NT2/D1 (cell line): ENCODE data around the gene ABAT.

Source experiments
- DNase-seq: peaks from one replicate; pipeline ENCODE4 v3.0.0-alpha.2; 2011; ENCODE audit warnings: low read depth, low spot score
- H3K27me3 ChIP-seq: 2 replicates; pipeline ENCODE4 v1.6.0; 2011; ENCODE audit warnings: mild to moderate bottlenecking; ENCODE audit not compliant: insufficient read length, insufficient read depth
- H3K36me3 ChIP-seq: 2 replicates; pipeline ENCODE4 v1.6.1; 2011; ENCODE audit warnings: mild to moderate bottlenecking, low read length, mixed read lengths; ENCODE audit not compliant: insufficient read depth, insufficient read length
- H3K4me1 ChIP-seq: 2 replicates; pipeline ENCODE4 v1.5.1; 2011; ENCODE audit not compliant: insufficient read depth, insufficient read length
- H3K4me3 ChIP-seq: 2 replicates; pipeline ENCODE4 v1.5.1; 2011; ENCODE audit warnings: low read depth; ENCODE audit not compliant: insufficient read length
- H3K9ac ChIP-seq: 2 replicates; pipeline ENCODE4 v1.6.0; 2011; ENCODE audit warnings: low read depth; ENCODE audit not compliant: insufficient read length
- H3K9me3 ChIP-seq: 2 replicates; pipeline ENCODE4 v1.5.1; 2011; ENCODE audit warnings: mild to moderate bottlenecking, low read length; ENCODE audit not compliant: insufficient read depth
- SUZ12 ChIP-seq: IDR thresholded peaks from 2 replicates; pipeline ENCODE4 v1.6.1; 2011; ENCODE audit not compliant: insufficient read length, insufficient read depth; ENCODE audit errors: extremely low read depth
- YY1 ChIP-seq: IDR thresholded peaks from 2 replicates; pipeline ENCODE4 v1.6.1; 2011; ENCODE audit not compliant: insufficient read length, insufficient read depth
- ZNF274 ChIP-seq: IDR thresholded peaks from 2 replicates; pipeline ENCODE4 v1.6.1; 2011; ENCODE audit warnings: mild to moderate bottlenecking, low read depth, low read length

ABAT gene

DNA sequence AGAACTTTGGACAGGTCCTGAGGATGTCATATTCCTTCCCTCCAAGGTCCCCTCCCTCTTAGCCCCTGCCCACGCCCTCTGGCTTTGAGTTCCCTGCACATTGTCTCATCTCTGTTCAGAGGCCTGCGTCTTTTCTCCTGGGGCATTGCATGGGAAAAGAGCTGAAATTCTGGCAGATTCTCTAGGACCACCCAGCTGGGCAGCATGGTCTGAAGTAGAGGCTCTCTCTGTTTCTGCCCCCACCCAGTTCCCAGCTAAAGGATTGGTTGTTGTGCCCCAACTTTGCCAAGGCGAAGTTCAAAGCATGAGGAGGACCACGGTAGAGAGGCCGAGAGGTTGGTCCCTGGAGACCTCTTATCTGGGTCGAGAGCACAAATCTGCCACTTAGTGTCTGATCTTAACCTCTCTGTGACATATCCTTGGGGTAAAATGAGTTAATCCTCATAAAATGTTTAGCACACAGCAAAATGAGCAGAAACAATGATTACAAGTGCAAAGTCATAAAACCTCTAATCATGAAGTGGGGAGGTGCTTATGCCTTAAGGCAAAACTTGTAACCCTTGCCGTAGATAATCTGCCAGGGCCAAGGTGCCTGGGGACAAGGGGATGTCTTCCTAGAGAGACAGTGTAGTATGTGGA is 2.4 kb downstream of the ABAT start:
- DNase-seq: no peak
- no peaks in the 10 kb centered on the region for H3K36me3 ChIP-seq
- H3K9me3 ChIP-seq: peaks cover 7% of the 10 kb centered on the region; the same call in 1 of the 2 replicates
- TF ChIP-seq ZNF274: no peak
- no peak for TF ChIP-seq YY1
- no peak for TF ChIP-seq SUZ12
- peaks cover 4% of the 10 kb centered on the region for H3K4me1 ChIP-seq
- H3K9ac ChIP-seq: no peak overlapping the region
- peaks cover 40% of the 10 kb centered on the region for H3K27me3 ChIP-seq
- no peak overlapping the region for H3K4me3 ChIP-seq

DNA sequence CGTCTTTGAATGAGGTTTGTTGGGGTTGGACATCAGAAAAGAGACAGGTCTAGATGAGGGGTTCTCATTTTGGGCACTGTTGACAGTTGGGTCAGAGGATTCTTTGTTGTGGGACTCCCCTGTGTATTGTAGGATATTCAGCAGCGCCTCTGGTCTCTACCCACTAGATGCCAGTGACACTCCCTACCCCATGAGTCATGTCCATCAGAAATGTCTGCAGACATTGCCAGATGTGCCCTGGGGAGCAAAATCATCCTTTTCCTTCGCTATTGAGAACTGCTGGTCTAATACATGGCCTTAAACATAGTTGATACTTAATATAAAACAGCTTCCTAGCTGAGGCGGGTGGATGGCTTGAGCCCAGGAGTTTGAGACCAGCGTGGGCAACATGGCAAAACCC is 3.1 kb downstream of the ABAT start:
- H3K9ac ChIP-seq: no peak overlapping the region
- H3K4me1 ChIP-seq: peaks cover 4% of the 10 kb centered on the region
- H3K36me3 ChIP-seq: no peaks in the 10 kb centered on the region
- peaks cover 34% of the 10 kb centered on the region for H3K27me3 ChIP-seq
- H3K9me3 ChIP-seq: peaks cover 7% of the 10 kb centered on the region; the same call in 1 of the 2 replicates
- TF ChIP-seq SUZ12: no peak
- TF ChIP-seq ZNF274: no peak
- TF ChIP-seq YY1: no peak
- no peak for DNase-seq
- no peak overlapping the region for H3K4me3 ChIP-seq

DNA sequence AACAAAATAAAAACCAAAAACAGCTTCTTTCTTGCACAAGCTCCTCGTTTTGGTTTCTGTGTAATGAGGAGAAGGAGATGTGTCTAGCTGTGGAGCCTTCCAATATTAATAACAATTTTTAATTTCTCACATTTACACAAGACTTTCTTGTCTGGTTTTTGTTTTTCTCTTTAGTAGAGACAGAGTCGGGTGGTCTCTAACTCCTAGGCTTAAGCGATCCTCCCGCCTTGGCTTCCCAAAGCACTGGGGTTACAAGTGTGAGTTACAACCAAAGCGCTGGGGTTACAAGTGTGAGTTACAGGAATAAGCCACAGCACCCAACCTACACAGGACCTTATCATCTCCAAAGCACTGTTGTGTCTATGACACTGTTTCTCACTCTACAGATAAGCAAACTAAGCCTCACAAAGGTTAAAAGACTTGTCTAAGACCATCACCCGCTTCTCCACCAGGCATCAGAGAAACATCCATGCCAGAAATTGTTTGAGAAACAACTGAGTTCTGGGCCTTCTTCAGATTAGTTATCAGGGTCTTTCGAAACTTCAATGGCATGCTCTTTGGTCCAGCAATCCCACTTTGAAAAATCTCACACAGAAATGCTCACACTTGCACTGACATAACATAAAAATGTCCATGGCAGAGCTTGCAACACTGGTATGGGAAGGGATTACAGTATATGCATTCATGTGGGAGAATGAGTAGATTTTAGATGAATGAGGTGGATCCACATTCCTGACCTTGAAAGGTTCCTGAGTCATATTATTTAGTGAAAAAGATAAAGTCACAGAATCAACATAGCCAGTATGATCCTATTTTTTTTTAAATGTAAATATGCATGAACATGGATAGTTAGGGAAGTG is 3.9 kb downstream of the ABAT start:
- no peaks in the 10 kb centered on the region for H3K36me3 ChIP-seq
- no peak overlapping the region for H3K4me3 ChIP-seq
- no peak overlapping the region for H3K9ac ChIP-seq
- peaks cover 26% of the 10 kb centered on the region for H3K27me3 ChIP-seq
- H3K4me1 ChIP-seq: peaks cover 4% of the 10 kb centered on the region
- no peak for TF ChIP-seq ZNF274
- no peak for TF ChIP-seq SUZ12
- TF ChIP-seq YY1: no peak
- DNase-seq: no peak
- peaks cover 7% of the 10 kb centered on the region; the same call in 1 of the 2 replicates for H3K9me3 ChIP-seq

DNA sequence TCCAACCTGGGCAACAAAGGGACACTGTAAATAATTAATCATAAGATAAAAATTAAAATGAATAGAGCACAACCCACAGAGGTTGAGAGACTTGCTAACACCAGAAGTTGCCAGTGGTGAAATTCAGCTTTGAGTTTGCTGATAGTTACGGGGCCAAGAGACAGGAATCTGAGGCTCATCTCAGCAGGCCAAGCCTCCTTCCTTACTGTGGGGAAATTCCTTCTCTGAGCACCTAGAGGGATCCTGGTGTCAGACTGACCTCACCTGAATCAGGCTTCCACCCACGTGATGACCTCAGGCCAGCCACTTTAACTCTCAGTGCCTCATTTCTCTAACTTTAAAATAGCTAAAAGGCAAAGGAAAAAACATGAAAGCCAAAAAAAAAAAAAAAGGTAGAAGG is 4.7 kb downstream of the ABAT start:
- no peak for TF ChIP-seq SUZ12
- no peak for TF ChIP-seq YY1
- no peak for TF ChIP-seq ZNF274
- H3K36me3 ChIP-seq: no peaks in the 10 kb centered on the region
- no peak overlapping the region for H3K4me3 ChIP-seq
- DNase-seq: no peak
- peaks cover 4% of the 10 kb centered on the region for H3K4me1 ChIP-seq
- H3K27me3 ChIP-seq: peaks cover 17% of the 10 kb centered on the region
- H3K9ac ChIP-seq: no peak overlapping the region
- peaks cover 7% of the 10 kb centered on the region; the same call in 1 of the 2 replicates for H3K9me3 ChIP-seq

DNA sequence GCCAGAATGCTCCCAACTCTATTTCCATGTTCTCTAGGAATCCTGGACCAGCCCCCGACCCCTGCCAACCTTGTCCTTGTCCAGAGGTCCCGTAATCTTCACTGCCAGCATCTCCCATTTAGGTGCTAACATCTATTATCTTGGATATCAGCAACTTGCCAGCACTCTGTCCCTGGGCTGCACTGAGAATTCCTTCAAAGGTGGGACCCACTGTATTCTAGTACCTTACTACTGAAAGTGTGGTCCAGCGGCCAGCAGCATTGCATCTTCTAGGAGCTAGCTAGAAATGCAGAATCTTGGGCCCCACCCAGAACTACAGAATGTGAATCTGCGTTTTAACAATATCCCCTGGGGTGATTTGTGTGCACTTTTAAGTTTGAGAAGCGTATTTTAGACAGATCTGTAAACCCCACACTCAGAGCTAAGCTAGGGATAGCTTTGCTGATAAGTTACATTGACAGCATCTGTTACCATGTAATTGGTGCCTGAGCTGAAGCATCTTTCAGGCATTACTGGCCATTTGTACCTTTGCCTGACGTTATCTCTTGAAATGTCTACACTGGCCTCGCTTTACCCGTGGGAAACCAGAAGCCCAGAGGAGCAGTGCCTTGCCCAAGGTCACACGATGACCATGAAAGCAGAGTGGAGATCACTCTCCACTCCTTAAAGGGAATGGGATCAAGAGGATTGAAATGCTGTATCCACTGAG is 8.3 kb downstream of the ABAT start:
- TF ChIP-seq YY1: no peak
- TF ChIP-seq ZNF274: no peak
- no peak for TF ChIP-seq SUZ12
- Histone ChIP-seq H3K4me3 (no peak overlapping the region), H3K36me3 (no peaks in the 10 kb centered on the region), H3K9ac (no peak overlapping the region), H3K4me1 (peaks cover 9% of the 10 kb centered on the region), H3K27me3 (no peaks in the 10 kb centered on the region), H3K9me3 (peaks cover 7% of the 10 kb centered on the region; the same call in 1 of the 2 replicates)
- no peak for DNase-seq

DNA sequence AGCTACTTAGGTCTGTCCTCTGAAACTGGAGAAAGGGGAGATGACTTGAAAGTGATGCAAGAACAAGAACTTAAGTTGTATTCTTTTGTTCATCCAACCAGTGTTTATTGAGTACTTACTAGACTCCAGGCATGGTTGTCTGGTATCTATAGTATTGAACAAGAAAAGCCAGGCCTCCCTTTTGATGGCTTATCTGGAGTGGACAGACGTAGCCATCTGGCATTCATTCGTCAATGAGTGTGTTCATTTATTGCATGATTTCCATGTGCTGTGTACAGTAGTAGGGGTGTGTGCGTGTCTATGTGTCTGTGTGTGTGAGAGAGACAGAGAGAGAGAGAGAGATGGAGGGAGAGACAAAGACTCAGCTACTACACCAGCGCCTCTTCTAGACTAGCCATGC is 9.2 kb downstream of the ABAT start:
- TF ChIP-seq ZNF274 (no peak), YY1 (no peak), SUZ12 (no peak)
- peaks cover 9% of the 10 kb centered on the region for H3K4me1 ChIP-seq

More for the DNA sequence above, 9.2 kb downstream of the ABAT start:
- no peaks in the 10 kb centered on the region for H3K27me3 ChIP-seq
- peaks cover 7% of the 10 kb centered on the region; the same call in 1 of the 2 replicates for H3K9me3 ChIP-seq
- H3K4me3 ChIP-seq: no peak overlapping the region
- no peaks in the 10 kb centered on the region for H3K36me3 ChIP-seq
- DNase-seq: no peak
- no peak overlapping the region for H3K9ac ChIP-seq
